GM18951 (cell line): ENCODE results near the gene SHISA9.

ENCODE experiments used
- POLR2A ChIP-seq: IDR thresholded peaks from 4 replicates; pipeline ENCODE4 v1.6.1; 2011; ENCODE audit warnings: mild to moderate bottlenecking; ENCODE audit not compliant: insufficient read length, insufficient read depth; ENCODE audit errors: extremely low read depth
- in situ Hi-C: fragments of 300-500 bp; cut with MboI; formaldehyde crosslinking; loops from one replicate; pipeline ENCODE4 v1.12.0; 2022; ENCODE audit warnings: low sequenced_read_pairs, mixed read lengths, inconsistent platforms; ENCODE audit not compliant: unreplicated experiment

Gene SHISA9

DNA sequence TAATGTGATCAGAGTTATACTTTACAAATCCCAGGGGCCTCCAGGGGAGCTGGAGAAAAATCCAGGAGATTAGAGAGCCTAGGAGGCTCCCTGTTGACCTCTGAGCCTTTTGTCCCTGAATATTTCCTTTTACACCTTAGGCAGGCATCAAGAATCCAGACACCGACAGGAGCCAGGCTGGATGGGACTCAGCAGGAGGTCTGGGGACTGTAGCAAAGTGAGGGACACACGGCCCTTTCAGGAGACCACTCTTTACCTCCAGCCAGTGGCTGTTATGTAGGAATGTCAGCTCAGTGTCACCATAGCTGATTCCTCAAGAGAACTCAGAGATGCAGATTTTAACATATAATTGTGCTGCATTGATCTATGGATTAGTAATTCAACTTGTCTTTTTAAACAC, 198.4 kb downstream of the SHISA9 start:
- in situ Hi-C loops = no loop called here
- TF ChIP-seq POLR2A = no peak

GRCh38 chr16:13100970-13101369, 199.6 kb downstream of the SHISA9 start:
- no peak for TF ChIP-seq POLR2A
- in situ Hi-C loops = no loop called here

GRCh38 chr16:13101828-13102227, 200.4 kb downstream of the SHISA9 start:
- in situ Hi-C loops = no loop called here
- TF ChIP-seq POLR2A = no peak

- in situ Hi-C loops = no loop called here
- TF ChIP-seq POLR2A = no peak
These were observed 201.0 kb downstream of the SHISA9 start for GRCh38 chr16:13102401-13102800.

DNA sequence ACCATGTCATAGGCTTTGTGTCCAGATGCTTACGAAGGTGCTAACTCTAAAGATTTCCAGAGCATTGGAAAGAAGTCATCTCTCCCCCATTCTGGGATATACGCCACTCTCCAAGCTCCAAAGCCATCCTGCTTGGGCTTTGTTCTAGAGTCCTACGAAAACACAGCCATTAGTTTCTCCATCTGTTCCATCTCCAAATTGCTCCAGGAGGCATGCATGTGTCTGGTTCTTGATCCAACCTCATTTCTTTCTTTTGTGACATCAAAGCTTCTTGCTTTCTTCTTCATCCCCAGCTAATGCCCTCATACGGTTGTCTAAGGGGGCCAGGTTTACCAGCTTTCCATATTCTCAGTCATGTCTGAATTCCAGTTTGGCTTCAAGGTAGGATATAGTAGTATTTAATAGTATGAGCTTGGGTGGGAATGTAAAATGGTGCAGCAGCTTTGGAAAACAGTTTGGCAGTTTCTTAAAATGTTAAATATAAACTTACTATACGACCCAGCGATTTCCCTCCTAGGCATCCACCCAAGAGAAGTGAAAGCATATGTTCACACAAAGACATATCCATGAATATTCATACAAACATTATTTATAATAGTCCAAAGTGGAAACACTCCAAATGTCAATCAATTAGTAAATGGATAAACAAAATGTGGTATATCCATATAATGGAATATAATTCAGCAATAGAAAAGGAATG, 202.6 kb downstream of the SHISA9 start:
- in situ Hi-C loops = no loop called here
- no peak for TF ChIP-seq POLR2A

GRCh38 chr16:13104772-13105171, 203.4 kb downstream of the SHISA9 start:
- in situ Hi-C loops = no loop called here
- no peak for TF ChIP-seq POLR2A

- in situ Hi-C loops = no loop called here
- no peak for TF ChIP-seq POLR2A
These were observed 204.0 kb downstream of the SHISA9 start for GRCh38 chr16:13105427-13105826.

DNA sequence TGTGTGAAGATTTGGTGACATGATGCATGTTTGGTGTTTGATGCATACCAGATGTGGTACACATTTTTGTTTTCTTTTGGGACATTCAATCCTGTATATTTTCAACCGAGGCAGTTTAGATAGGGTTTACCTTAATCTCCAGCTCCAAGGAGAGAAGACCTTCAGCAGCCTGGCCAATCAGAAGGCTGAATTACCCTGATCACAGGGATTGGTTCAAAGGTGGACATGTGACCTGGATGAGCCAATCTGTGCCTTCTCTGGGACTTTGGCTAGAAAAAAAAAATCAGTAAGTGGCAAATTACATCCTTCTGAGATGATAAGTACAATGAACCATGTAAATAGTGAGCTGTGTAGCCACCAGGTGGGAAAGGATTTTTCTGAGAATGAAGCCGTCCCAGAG, 205.1 kb downstream of the SHISA9 start:
- in situ Hi-C loops = no loop called here
- TF ChIP-seq POLR2A = no peak

- in situ Hi-C loops = no loop called here
- TF ChIP-seq POLR2A = no peak
These were observed 206.7 kb downstream of the SHISA9 start for GRCh38 chr16:13108126-13108525.

DNA sequence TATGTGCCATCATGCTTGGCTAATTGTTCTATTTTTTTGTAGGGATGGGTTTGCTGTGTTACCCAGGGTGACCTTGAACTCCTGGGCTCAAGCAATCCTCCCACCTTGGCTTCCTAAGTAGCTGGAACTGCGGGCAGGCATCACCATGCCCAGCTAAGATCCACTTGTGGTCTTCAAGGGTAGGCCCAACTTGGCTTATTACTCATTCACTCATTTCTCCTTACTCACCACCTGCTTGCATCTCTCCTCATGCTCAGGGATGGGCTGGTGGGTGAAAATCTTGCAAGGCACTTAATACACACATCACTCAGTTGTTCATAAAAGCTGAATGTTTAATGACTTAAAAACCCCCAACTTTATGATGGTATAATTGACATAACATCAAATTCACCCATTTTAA, 207.8 kb downstream of the SHISA9 start:
- in situ Hi-C loops = no loop called here
- TF ChIP-seq POLR2A = no peak

GRCh38 chr16:13110124-13110796, 208.9 kb downstream of the SHISA9 start:
- no peak for TF ChIP-seq POLR2A
- in situ Hi-C loops = no loop called here

- TF ChIP-seq POLR2A = no peak
- in situ Hi-C loops = no loop called here
These were observed 210.3 kb downstream of the SHISA9 start for GRCh38 chr16:13111747-13112146.

- in situ Hi-C loops = no loop called here
These were observed 212.3 kb downstream of the SHISA9 start for GRCh38 chr16:13113741-13114140.

GRCh38 chr16:13118091-13118490, 216.7 kb downstream of the SHISA9 start:
- in situ Hi-C loops = no loop called here
- no peak for TF ChIP-seq POLR2A

More at GRCh38 chr16:13113741-13114140, 212.3 kb downstream of the SHISA9 start:
- no peak for TF ChIP-seq POLR2A

DNA sequence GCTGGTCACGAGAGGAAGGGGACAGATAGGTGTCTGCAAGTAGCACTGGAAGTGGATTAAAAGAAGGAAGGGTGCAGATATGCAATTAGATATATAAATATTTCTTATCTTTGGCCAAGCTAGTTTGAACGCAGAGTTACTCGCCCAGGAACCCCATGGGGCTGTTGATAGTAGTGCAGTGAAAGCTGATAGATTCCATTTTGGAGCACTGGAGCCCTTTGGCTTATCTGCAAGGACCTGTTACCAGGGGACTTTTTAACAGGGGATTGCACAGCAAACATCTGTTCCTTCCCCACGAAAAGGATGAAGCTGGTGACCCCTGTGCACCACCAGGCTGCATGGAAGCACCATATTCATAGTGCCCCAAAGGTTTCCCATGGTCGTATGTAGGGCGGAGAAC, 218.7 kb downstream of the SHISA9 start:
- in situ Hi-C loops = no loop called here
- no peak for TF ChIP-seq POLR2A

- in situ Hi-C loops = no loop called here
- no peak for TF ChIP-seq POLR2A
These were observed 219.2 kb downstream of the SHISA9 start for GRCh38 chr16:13120557-13120956.
